ENCODE results near the gene MSMB. TPM values are rescaled to one million over a fixed set of nuclear protein-coding genes. Genes with fewer than 3 reads are reported as not detected.
"Not testable (repeated sequence)": the region's sequence is repeated elsewhere in the genome, so short reads cannot be mapped to it uniquely, and the experiment has no call there.

Gene MSMB
- total and polyA plus RNA-seq, 2 experiments from 2014 or later: not detected

DNA sequence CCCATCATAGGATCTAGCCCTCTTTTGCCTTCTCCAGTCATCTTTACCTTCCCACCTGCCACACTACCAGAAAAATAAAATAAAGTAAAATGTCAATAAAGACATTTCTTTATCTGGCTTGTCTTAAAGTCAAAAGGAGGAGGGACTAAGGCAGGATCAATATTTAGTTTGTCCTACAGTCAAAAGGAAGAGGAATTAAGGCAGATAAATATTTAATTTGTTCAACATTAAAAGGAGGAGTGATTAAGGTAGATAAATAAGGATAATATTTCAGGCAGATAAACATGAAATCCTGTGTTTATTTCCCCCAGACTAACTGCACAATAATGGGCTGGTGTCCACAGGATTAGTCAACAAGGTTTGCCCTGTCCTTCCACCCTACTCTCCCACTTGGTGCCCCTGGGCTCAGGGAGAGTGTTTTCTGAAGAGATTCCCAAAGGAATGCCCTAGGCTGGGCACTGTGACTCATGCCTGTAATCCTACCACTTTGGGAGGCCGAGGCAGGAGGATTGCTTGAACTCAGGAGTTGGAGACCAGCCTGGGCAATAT, 18.3 kb upstream of the MSMB start:
- no peak overlapping the region for H2AFZ ChIP-seq
- 32 to 35% methylated on average over 1 of the region's 1 CpG for WGBS, 2 experiments (ENCODE audit: low coverage in 1 of 2, low lambda C conversion rate in 2 of 2, missing lambda C conversion rate in 2 of 2)
- H3F3A ChIP-seq (ENCODE audit: insufficient read depth): no peaks in the 10 kb centered on the region
- DNase-seq: no peak
- in situ Hi-C loops (cut with MboI): no loop called here
- H4K20me1 ChIP-seq (ENCODE audit: insufficient read depth): no peaks in the 10 kb centered on the region
- H3K9me2 ChIP-seq (ENCODE audit: insufficient read depth): no peaks in the 10 kb centered on the region
- no peaks in the 10 kb centered on the region for H3K79me2 ChIP-seq (ENCODE audit: insufficient read depth)
- H3K36me3 ChIP-seq (ENCODE audit: low read depth): no peaks in the 10 kb centered on the region
- H3K4me3 ChIP-seq: no peak overlapping the region
- H3K27ac ChIP-seq: no peak overlapping the region
- no peaks in the 10 kb centered on the region for H3K4me1 ChIP-seq (ENCODE audit: insufficient read depth)
- no peaks in the 10 kb centered on the region; the same call in none of the 2 replicates for H3K27me3 ChIP-seq (replicated peaks; ENCODE audit: insufficient read depth)
- H3K4me2 ChIP-seq (ENCODE audit: unreplicated experiment): no peak overlapping the region
- H3K9ac ChIP-seq: no peak overlapping the region
- TF ChIP-seq EZH2phosphoT487 (IDR thresholded peaks at IDR 0.05; ENCODE audit: insufficient read depth, low read depth) (no peak), EZH2 (IDR thresholded peaks at IDR 0.05; ENCODE audit: insufficient read depth, poor library complexity, severe bottlenecking) (no peak)
- no peaks in the 10 kb centered on the region for H3K9me3 ChIP-seq (ENCODE audit: low read depth)

DNA sequence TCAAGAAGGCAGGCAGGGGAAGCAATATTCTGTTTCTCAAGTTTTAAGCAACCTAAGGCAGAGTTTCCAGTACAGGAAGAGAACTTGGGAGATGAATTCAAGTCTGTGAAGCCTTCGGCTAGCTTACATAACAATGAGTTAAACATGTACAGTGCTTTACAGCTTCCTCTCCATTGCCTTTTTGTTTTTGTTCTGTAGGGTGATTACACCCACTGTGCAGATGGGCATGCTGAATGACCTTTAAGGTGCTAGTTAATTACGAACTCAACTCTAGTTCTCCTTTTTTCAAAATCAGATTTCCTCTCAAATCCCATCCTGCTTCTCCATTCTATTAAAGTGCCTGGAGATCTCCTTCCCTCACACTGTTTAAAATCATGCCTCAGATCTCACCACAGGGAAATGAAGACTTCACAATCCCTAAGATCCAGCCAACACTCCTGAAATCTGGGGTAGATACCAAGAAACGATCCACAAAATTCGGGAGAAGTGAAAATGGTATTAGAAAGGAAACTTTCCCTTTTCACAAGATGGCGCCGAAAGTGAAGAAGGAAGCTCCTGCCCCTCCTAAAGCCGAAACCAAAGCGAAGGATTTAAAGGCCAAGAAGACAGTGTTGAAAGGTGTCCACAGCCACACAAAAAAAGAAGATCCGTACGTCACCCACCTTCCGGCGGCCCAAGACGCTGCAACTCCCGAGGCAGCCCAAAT, 16.8 kb upstream of the MSMB start:
- Histone ChIP-seq H3K9ac (no peak overlapping the region), H3K4me3 (no peak overlapping the region), H3K4me1 (ENCODE audit: insufficient read depth) (no peaks in the 10 kb centered on the region), H3K79me2 (ENCODE audit: insufficient read depth) (no peaks in the 10 kb centered on the region), H3K9me2 (ENCODE audit: insufficient read depth) (no peaks in the 10 kb centered on the region), H3K27ac (no peak overlapping the region), H4K20me1 (ENCODE audit: insufficient read depth) (no peaks in the 10 kb centered on the region), H3K4me2 (ENCODE audit: unreplicated experiment) (no peak overlapping the region), H3F3A (ENCODE audit: insufficient read depth) (no peaks in the 10 kb centered on the region), H3K9me3 (ENCODE audit: low read depth) (no peaks in the 10 kb centered on the region), H3K27me3 (replicated peaks; ENCODE audit: insufficient read depth) (no peaks in the 10 kb centered on the region; the same call in 1 of the 2 replicates), H2AFZ (no peak overlapping the region), H3K36me3 (ENCODE audit: low read depth) (no peaks in the 10 kb centered on the region)
- WGBS, 2 experiments (ENCODE audit: low coverage in 1 of 2, low lambda C conversion rate in 2 of 2, missing lambda C conversion rate in 2 of 2): 58 to 63% methylated on average over 14 of the region's 14 CpGs
- in situ Hi-C loops (cut with MboI): no loop called here
- DNase-seq: no peak
- no peak for TF ChIP-seq EZH2 (IDR thresholded peaks at IDR 0.05; ENCODE audit: insufficient read depth, poor library complexity, severe bottlenecking)
- no peak for TF ChIP-seq EZH2phosphoT487 (IDR thresholded peaks at IDR 0.05; ENCODE audit: insufficient read depth, low read depth)

DNA sequence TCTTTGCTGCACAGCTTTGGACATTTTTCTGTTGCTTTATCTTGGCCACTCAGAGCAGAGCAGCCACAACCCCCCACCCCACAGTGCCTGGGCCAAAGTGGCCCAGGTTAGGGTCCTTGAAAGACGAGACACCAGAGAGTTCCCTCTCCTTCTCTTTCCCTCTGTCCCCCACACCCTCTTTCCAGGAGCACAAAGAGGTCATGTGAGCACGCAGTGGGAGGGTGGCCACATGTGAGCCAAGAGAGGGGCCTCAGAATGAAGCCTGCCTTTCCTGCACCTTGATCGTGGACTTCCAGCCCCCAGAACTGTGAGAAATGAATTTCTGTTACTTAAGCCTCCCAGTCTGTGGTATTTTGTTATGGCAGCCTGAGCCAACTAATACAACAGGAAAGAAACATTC, 14.6 kb upstream of the MSMB start:
- Histone ChIP-seq H3K4me1 (ENCODE audit: insufficient read depth) (no peaks in the 10 kb centered on the region), H4K20me1 (ENCODE audit: insufficient read depth) (no peaks in the 10 kb centered on the region), H3K27me3 (replicated peaks; ENCODE audit: insufficient read depth) (no peaks in the 10 kb centered on the region; the same call in 1 of the 2 replicates), H2AFZ (no peak overlapping the region), H3K4me3 (no peak overlapping the region), H3K27ac (no peak overlapping the region), H3K79me2 (ENCODE audit: insufficient read depth) (no peaks in the 10 kb centered on the region), H3K4me2 (ENCODE audit: unreplicated experiment) (no peak overlapping the region), H3K9me2 (ENCODE audit: insufficient read depth) (no peaks in the 10 kb centered on the region), H3K9me3 (ENCODE audit: low read depth) (no peaks in the 10 kb centered on the region), H3K9ac (no peak overlapping the region), H3F3A (ENCODE audit: insufficient read depth) (no peaks in the 10 kb centered on the region), H3K36me3 (ENCODE audit: low read depth) (no peaks in the 10 kb centered on the region)
- WGBS, 2 experiments (ENCODE audit: low coverage in 1 of 2, low lambda C conversion rate in 2 of 2, missing lambda C conversion rate in 2 of 2): 29 to 35% methylated on average over 3 of the region's 3 CpGs
- DNase-seq: no peak
- in situ Hi-C loops (cut with MboI): no loop called here
- TF ChIP-seq EZH2phosphoT487 (IDR thresholded peaks at IDR 0.05; ENCODE audit: insufficient read depth, low read depth) (no peak), EZH2 (IDR thresholded peaks at IDR 0.05; ENCODE audit: insufficient read depth, poor library complexity, severe bottlenecking) (no peak)

DNA sequence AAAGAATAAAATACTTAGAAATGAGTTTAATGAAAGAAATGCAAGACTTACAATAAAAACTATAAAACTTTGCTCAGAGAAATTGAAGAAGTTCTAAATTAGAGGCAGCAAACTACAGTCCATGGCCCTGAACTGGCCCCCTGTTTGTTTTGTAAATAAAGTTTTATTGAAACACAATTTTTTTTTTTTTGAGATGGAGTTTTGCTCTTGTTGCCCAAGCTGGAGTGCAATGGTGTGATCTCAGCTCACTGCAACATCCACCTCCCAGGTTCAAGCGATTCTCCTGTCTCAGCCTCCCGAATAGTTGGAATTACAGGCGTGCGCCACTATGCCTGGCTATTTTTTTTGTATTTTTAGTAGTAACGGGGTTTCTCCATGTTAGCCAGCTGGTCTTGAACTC, 11.9 kb upstream of the MSMB start:
- H3K4me1 ChIP-seq (ENCODE audit: insufficient read depth); H3K4me3 ChIP-seq; H3K9me3 ChIP-seq (ENCODE audit: low read depth); H3K27ac ChIP-seq; DNase-seq; H4K20me1 ChIP-seq (ENCODE audit: insufficient read depth); H2AFZ ChIP-seq; H3K4me2 ChIP-seq (ENCODE audit: unreplicated experiment); in situ Hi-C loops (cut with MboI); H3F3A ChIP-seq (ENCODE audit: insufficient read depth); H3K36me3 ChIP-seq (ENCODE audit: low read depth); H3K27me3 ChIP-seq (replicated peaks; ENCODE audit: insufficient read depth); H3K9ac ChIP-seq; H3K9me2 ChIP-seq (ENCODE audit: insufficient read depth); H3K79me2 ChIP-seq (ENCODE audit: insufficient read depth): not testable (repeated sequence)
- WGBS, 2 experiments (ENCODE audit: low coverage in 1 of 2, low lambda C conversion rate in 2 of 2, missing lambda C conversion rate in 2 of 2): 71 to 82% methylated on average over 5 of the region's 5 CpGs

DNA sequence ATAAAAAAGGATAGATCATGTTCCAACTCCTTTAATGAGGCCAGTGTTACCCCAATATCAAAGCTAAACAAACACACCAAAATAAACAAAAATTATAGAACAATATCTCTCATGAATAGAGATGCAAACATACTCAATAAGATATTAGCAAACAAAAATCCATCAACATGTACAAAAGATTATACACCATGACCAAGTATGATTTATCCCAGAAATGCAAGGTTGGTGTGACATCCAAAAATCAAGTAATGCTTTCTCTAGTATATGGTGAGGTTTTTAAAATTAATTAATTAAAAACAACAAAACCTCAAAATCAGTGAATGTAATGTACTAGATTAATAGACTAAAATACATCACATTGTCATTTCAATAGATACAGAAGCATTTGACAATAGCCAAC, 11.0 kb upstream of the MSMB start:
- Histone ChIP-seq H3K4me3 (no peak overlapping the region), H4K20me1 (ENCODE audit: insufficient read depth) (no peaks in the 10 kb centered on the region), H3K4me1 (ENCODE audit: insufficient read depth) (no peaks in the 10 kb centered on the region), H3K79me2 (ENCODE audit: insufficient read depth) (no peaks in the 10 kb centered on the region), H3K27me3 (replicated peaks; ENCODE audit: insufficient read depth) (peaks cover 14% of the 10 kb centered on the region), H3K9me2 (ENCODE audit: insufficient read depth) (no peaks in the 10 kb centered on the region), H2AFZ (no peak overlapping the region), H3F3A (ENCODE audit: insufficient read depth) (no peaks in the 10 kb centered on the region), H3K9ac (no peak overlapping the region), H3K36me3 (ENCODE audit: low read depth) (no peaks in the 10 kb centered on the region), H3K9me3 (ENCODE audit: low read depth) (no peaks in the 10 kb centered on the region), H3K27ac (no peak overlapping the region), H3K4me2 (ENCODE audit: unreplicated experiment) (no peak overlapping the region)
- DNase-seq: no peak
- TF ChIP-seq EZH2 (IDR thresholded peaks at IDR 0.05; ENCODE audit: insufficient read depth, poor library complexity, severe bottlenecking) (no peak), EZH2phosphoT487 (IDR thresholded peaks at IDR 0.05; ENCODE audit: insufficient read depth, low read depth) (no peak)
- in situ Hi-C loops (cut with MboI): no loop called here

All from GM23248 (cell line).